Thyroid gland (tissue), 4 donors: ENCODE data around the gene SMIM22. TPM values are rescaled to one million over a fixed set of nuclear protein-coding genes. Genes with fewer than 3 reads are reported as not detected.

Experiments
- DNase-seq, 2 donors: peaks; one replicate each; pipeline ENCODE4 v3.0.0-alpha.2; 2019
- H3K27ac ChIP-seq, 3 donors: fragments of 200-600 bp; sonication (generic); 1 replicate in 2 of 3; 2 replicates in 1 of 3; pipeline ENCODE4 v1.5.1; 2016 to 2019; ENCODE audit warnings: mild to moderate bottlenecking in 1 of 3, moderate library complexity in 1 of 3
- H3K27me3 ChIP-seq: fragments of 200-600 bp; sonication (generic); one replicate; pipeline ENCODE4 v1.5.1; 2019
- H3K36me3 ChIP-seq, 2 donors: fragments of 200-600 bp; sonication (generic); one replicate each; pipeline ENCODE4 v1.5.1; 2016 to 2019
- H3K4me1 ChIP-seq, 2 donors: fragments of 200-600 bp; sonication (generic); one replicate each; pipeline ENCODE4 v1.5.1; 2017 to 2019
- H3K4me3 ChIP-seq, 3 donors: fragments of 200-600 bp; sonication (generic); replicated peaks in 1 of 3; 1 replicate in 2 of 3; 2 replicates in 1 of 3; pipeline ENCODE4 v1.5.1; 2016; ENCODE audit warnings: mild to moderate bottlenecking in 1 of 3
- H3K9me3 ChIP-seq: fragments of 200-600 bp; sonication (generic); one replicate; pipeline ENCODE4 v1.5.1; 2017
- CTCF ChIP-seq, 6 experiments: fragments of 200-600 bp in 3 of 6; fragments of 450-650 bp in 3 of 6; sonication (generic) in 3 of 6; IDR thresholded peaks; one replicate each; pipeline ENCODE4 v1.5.1; 2016 to 2019; ENCODE audit warnings: antibody characterized with exemption in 6 of 6, mild to moderate bottlenecking in 2 of 6, inconsistent platforms in 1 of 6, moderate library complexity in 1 of 6
- POLR2A ChIP-seq, 2 donors: fragments of 450-650 bp; IDR thresholded peaks; one replicate each; pipeline ENCODE4 v1.6.1; 2017; ENCODE audit warnings: antibody characterized with exemption in 2 of 2, mild to moderate bottlenecking in 2 of 2, moderate library complexity in 1 of 2
- WGBS, 2 donors: methylation state at CpG; one replicate each; pipeline ENCODE4 v1.1.5; 2017; 5-methylcytosine and 5-hydroxymethylcytosine counted together
- intact Hi-C: fragments of 100-400 bp; cut with DNase I; formaldehyde crosslinking; loops from one replicate; pipeline ENCODE4 v1.15.1; 2023
- total RNA-seq, 4 donors: library from RNA; depleted of rRNA; stranded (reverse); fragments of >200 nt; gene quantifications; one replicate each; pipeline ENCODE4 v1.2.3, GENCODE V29; 2016

The SMIM22 gene
- total RNA-seq, 4 donors from 2014 or later, result not detected

GRCh38 chr16:4799171-4799855, 4.1 kb downstream of the SMIM22 start:
- 93 to 96% methylated on average over 14 to 18 of the region's 19 CpGs for WGBS, 2 donors
- no peaks in the 10 kb centered on the region for H3K36me3 ChIP-seq
- TF ChIP-seq POLR2A (IDR thresholded peaks at IDR 0.05) (no peak), CTCF (IDR thresholded peaks at IDR 0.05) (no peak)
- intact Hi-C loops, result no loop called here
- H3K4me3 ChIP-seq, result no peak overlapping the region
- H3K4me1 ChIP-seq, result peaks cover 8% of the 10 kb centered on the region in 2 donors
- H3K27me3 ChIP-seq, result no peaks in the 10 kb centered on the region
- no peak for DNase-seq
- no peaks in the 10 kb centered on the region for H3K9me3 ChIP-seq
- no peak overlapping the region for H3K27ac ChIP-seq

DNA sequence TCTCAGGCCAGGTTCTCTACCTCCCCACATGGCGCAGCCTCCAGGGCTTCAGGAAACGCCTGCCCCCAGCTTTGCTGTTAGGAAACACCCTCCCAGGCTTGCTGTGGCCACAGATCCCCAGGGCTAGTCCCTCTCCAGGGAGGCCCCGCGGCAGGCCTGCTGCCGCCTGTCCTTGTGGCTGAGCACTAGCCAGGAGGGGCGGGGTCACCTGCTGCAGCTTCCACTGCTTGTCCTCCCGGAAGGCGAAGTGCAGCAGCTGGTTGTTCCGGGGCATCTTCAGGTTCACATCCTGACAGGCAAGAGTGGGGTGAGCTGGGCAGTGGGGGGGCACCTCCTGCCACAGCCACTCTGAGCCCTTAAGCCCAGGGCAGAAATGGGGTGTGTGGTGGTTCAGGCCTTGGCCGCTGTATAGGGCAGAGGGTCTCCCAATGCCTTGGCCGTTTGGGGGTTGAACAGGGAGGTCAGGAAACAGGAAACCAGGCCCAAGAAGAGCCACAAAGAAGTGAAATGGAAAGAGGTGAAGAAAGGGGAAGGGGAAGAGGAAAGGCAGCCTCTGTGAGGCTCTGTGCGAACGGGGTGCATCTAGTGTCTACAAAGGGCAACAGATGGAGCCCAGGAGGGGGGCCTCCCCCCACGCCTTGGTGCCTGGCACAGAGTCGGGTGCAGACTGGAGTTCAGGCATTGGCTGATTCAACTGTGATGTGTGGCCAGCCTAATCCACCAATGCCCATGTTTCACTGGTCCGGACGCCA, 5.3 kb downstream of the SMIM22 start:
- intact Hi-C loops, result loop anchor here (5.0 kb wide), 2 partner anchors 33 to 157 kb away; partner anchors contain the start of genes SEC14L5 and ZNF500
- no peak overlapping the region for H3K27ac ChIP-seq
- TF ChIP-seq POLR2A (IDR thresholded peaks at IDR 0.05) (no peak), CTCF (IDR thresholded peaks at IDR 0.05) (no peak)
- peaks cover 8% of the 10 kb centered on the region in 2 donors for H3K4me1 ChIP-seq
- H3K36me3 ChIP-seq, result peaks cover 2 to 7% of the 10 kb centered on the region in 2 donors
- peak; percentile 28 to 44 for DNase-seq
- no peaks in the 10 kb centered on the region for H3K27me3 ChIP-seq
- 77 to 79% methylated on average over 11 to 12 of the region's 17 CpGs for whole genome bisulfite sequencing, 2 donors
- no peak overlapping the region for H3K4me3 ChIP-seq
- H3K9me3 ChIP-seq, result no peaks in the 10 kb centered on the region

GRCh38 chr16:4801051-4801961, 6.1 kb downstream of the SMIM22 start:
- no peak for TF ChIP-seq CTCF (IDR thresholded peaks at IDR 0.05)
- no peak for TF ChIP-seq POLR2A (IDR thresholded peaks at IDR 0.05)
- H3K9me3 ChIP-seq, result no peaks in the 10 kb centered on the region
- H3K4me3 ChIP-seq, result peak overlapping the region; percentile 10 to 80 (median 58)
- intact Hi-C loops, result loop anchor here (5.0 kb wide), 2 partner anchors 34 to 156 kb away; partner anchors contain the start of genes SEC14L5 and ZNF500
- no peaks in the 10 kb centered on the region for H3K27me3 ChIP-seq
- peaks cover 8% of the 10 kb centered on the region in 2 donors for H3K4me1 ChIP-seq
- no peak for DNase-seq
- H3K27ac ChIP-seq, result peak overlapping the region; percentile 56 to 75 (median 74)
- H3K36me3 ChIP-seq, result peaks cover 2 to 11% of the 10 kb centered on the region in 2 donors
- WGBS, 2 donors, result 52 to 61% methylated on average over 10 to 20 of the region's 29 CpGs

- TF ChIP-seq POLR2A (IDR thresholded peaks at IDR 0.05) (peak in 1 of 2 donors; percentile 50), CTCF (IDR thresholded peaks at IDR 0.05) (no peak)
- no peaks in the 10 kb centered on the region for H3K27me3 ChIP-seq
- peak within 1 kb of the TSS; percentile 56 to 75 (median 74) for H3K27ac ChIP-seq
- H3K4me1 ChIP-seq, result peaks cover 8% of the 10 kb centered on the region in 2 donors
- no peaks in the 10 kb centered on the region for H3K9me3 ChIP-seq
- peak within 1 kb of the TSS; percentile 45 to 80 (median 58) for H3K4me3 ChIP-seq
- WGBS, 2 donors, result 0% methylated on average over 3 to 10 of the region's 70 CpGs
- peaks cover 2 to 14% of the 10 kb centered on the region in 2 donors for H3K36me3 ChIP-seq
- intact Hi-C loops, result loop anchor here (5.0 kb wide), 2 partner anchors 35 to 155 kb away; partner anchors contain the start of genes SEC14L5 and ZNF500
- DNase-seq, result peak; percentile 89 to 93
These were observed 6.9 kb downstream of the SMIM22 start, which contains the start of gene ROGDI for GRCh38 chr16:4801962-4802658. Gene ROGDI (minus strand): TSS chr16:4802633. CDS start chr16:4802571, 62 bp downstream.
